ENCODE results near the gene EMP1. TPM values are rescaled to one million over a fixed set of nuclear protein-coding genes. Genes with fewer than 3 reads are reported as not detected.

The EMP1 gene
- total RNA-seq, 3 donors from 2014 or later = 245 to 680 (median 667) TPM

DNA sequence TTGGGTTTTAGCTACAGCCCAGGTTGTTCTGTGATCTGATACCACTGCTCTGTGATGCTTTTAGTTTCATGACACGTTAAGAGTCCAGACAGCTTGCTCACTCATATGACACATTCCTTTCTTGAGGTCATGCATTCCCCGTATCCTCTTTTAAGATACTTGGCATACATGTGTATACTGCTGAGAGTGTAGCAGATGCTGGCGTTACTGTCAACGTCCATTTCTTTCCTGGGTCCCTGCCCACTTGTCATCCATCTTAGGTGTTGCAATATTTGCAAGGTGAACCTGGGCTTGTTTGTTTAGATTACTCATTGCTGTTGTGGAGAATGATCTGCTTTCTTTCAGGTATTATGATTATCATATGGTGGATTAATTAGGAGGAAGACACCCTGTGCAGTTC lies 9.1 kb upstream of the EMP1 start:
- no peak for DNase-seq
- TF ChIP-seq, protein P1, sequence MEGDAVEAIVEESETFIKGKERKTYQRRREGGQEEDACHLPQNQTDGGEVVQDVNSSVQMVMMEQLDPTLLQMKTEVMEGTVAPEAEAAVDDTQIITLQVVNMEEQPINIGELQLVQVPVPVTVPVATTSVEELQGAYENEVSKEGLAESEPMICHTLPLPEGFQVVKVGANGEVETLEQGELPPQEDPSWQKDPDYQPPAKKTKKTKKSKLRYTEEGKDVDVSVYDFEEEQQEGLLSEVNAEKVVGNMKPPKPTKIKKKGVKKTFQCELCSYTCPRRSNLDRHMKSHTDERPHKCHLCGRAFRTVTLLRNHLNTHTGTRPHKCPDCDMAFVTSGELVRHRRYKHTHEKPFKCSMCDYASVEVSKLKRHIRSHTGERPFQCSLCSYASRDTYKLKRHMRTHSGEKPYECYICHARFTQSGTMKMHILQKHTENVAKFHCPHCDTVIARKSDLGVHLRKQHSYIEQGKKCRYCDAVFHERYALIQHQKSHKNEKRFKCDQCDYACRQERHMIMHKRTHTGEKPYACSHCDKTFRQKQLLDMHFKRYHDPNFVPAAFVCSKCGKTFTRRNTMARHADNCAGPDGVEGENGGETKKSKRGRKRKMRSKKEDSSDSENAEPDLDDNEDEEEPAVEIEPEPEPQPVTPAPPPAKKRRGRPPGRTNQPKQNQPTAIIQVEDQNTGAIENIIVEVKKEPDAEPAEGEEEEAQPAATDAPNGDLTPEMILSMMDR (IDR thresholded peaks at IDR 0.05) = no peak
- Histone ChIP-seq H3K4me1 (ENCODE audit: low read depth) (no peaks in the 10 kb centered on the region), H3K4me3 (no peak overlapping the region), H3K9me3 (no peaks in the 10 kb centered on the region), H3K36me3 (ENCODE audit: low read depth) (no peaks in the 10 kb centered on the region)
- intact Hi-C loops (cut with DNase I, micrococcal nuclease) = no loop called here
- no peak for ATAC-seq

DNA sequence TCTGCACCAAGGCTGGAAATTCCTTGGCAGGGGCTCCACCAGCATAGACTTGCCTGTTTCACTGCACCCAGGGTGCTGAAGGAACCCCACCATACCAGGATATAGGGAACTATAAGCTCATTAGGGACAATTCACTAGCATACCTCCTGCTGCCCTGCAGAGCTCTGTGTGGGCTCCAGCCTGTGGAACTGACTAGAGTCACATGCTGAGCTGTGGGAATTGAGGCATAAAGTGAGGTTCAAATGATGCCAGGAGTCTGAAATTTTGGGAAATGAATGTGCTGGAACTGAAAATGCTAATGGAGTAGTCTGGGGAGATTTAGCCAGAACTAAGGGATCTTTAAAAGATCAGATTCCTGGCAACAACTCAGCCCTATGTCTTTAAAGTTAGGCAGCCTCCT lies 7.3 kb upstream of the EMP1 start:
- no peak for ATAC-seq
- Histone ChIP-seq H3K4me3 (no peak overlapping the region), H3K9me3 (no peaks in the 10 kb centered on the region), H3K4me1 (ENCODE audit: low read depth) (no peaks in the 10 kb centered on the region), H3K36me3 (ENCODE audit: low read depth) (no peaks in the 10 kb centered on the region)
- intact Hi-C loops (cut with DNase I, micrococcal nuclease) = no loop called here
- DNase-seq = no peak
- TF ChIP-seq, protein P1 (IDR thresholded peaks at IDR 0.05) = no peak

DNA sequence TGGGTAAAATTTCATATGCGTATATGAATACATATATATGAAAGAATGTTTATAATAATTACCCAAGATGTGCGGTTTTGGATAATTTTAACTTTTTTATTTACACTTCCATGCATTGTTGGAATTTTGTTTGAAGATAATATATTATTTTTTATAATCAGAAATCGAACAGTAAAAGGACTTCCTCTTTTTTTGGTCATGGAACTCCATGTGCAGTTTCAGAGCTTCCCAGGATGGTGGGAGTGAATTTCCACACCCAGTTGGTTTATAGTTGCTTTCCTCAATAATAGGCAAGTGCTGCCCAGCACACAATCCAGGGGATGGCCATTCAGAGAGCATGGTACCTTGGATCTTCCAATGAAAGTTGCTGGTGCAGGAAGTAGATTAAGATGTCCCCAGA lies 6.3 kb upstream of the EMP1 start:
- H3K9me3 ChIP-seq = no peaks in the 10 kb centered on the region
- no peak overlapping the region for H3K4me3 ChIP-seq
- no peaks in the 10 kb centered on the region for H3K36me3 ChIP-seq (ENCODE audit: low read depth)
- no peak for ATAC-seq
- intact Hi-C loops (cut with DNase I, micrococcal nuclease) = no loop called here
- TF ChIP-seq, protein P1 (IDR thresholded peaks at IDR 0.05) = no peak
- DNase-seq = no peak
- H3K4me1 ChIP-seq (ENCODE audit: low read depth) = peaks cover 2% of the 10 kb centered on the region

DNA sequence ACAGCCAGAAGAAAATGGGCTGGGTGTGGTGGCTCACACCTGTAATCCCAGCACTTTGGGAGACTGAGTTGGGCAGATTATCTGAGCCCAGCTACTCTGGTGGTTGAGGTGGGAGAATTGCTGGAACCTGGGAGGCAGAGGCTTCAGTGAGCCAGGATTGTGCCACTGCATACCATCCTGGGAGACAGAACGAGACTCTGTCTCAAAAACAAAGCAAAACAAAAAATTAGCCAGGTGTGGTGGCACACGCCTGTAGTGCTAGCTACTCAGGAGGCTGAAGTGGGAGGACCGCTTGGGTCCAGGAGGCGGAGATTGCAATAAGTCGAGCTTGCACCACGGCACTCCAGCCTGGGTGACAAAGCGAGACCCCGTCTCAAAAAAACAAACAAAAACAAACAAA lies 3.8 kb upstream of the EMP1 start:
- Histone ChIP-seq H3K4me1 (ENCODE audit: low read depth) (peaks cover 19% of the 10 kb centered on the region), H3K36me3 (ENCODE audit: low read depth) (no peaks in the 10 kb centered on the region), H3K9me3 (no peaks in the 10 kb centered on the region), H3K4me3 (no peak overlapping the region)
- ATAC-seq (no peak), DNase-seq (no peak)
- intact Hi-C loops (cut with DNase I, micrococcal nuclease) = no loop called here
- TF ChIP-seq, protein P1 (IDR thresholded peaks at IDR 0.05) = no peak

DNA sequence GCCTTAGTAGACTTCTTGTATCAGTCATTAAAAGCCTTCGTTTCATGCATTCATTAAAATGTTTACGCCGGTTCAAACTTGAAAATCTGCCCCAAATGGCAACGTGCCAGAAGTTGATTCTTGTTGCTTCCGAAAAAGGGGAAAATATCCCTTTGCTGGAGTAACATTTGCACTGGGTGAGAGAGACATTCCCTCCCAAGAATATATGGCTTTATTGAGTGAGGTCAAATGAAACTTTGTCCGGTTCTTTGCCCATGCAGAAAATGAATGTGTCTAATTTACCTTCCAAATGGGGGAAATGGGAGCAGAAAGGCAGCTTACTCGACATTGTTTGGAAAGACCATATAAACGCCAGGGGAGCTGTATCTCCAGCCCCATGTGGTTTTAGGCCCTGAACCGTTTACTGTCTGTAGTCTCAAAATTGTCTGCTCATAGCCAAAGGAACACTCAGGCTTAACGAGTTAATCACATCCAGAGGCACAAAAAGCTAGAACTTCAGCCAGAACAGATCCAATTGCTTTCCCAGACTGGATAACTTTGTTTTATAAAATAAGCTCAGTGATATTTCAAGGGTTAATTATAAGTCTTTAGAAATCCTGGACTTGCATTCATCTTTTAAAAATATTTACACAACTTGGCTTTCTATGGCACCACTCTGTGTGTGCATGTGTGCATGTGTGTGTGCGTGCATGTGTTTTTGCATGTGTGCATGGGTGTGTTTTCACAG lies 2.9 kb upstream of the EMP1 start:
- no peak overlapping the region for H3K4me3 ChIP-seq
- TF ChIP-seq, protein P1 (IDR thresholded peaks at IDR 0.05) = no peak
- ATAC-seq (no peak), DNase-seq (no peak)
- H3K4me1 ChIP-seq (ENCODE audit: low read depth) = peaks cover 19% of the 10 kb centered on the region
- H3K36me3 ChIP-seq (ENCODE audit: low read depth) = no peaks in the 10 kb centered on the region
- H3K9me3 ChIP-seq = no peaks in the 10 kb centered on the region
- intact Hi-C loops (cut with DNase I, micrococcal nuclease) = no loop called here

All from mucosa of descending colon (tissue), 3 donors.